ENCODE results near the gene RALGPS1. TPM values are rescaled to one million over a fixed set of nuclear protein-coding genes. Genes with fewer than 3 reads are reported as not detected.

The RALGPS1 gene
- total RNA-seq, 2 donors from 2014 or later: 1.4 to 13.8 TPM

- ATAC-seq: no peak
- H3K36me3 Mint-ChIP-seq: no peaks in the 10 kb centered on the region
- no peak overlapping the region for H3K27ac Mint-ChIP-seq
- DNase-seq (ENCODE audit: low spot score in 2 of 2): no peak
- no peaks in the 10 kb centered on the region for H3K9me3 Mint-ChIP-seq
These were observed 258.5 kb downstream of the RALGPS1 start for GRCh38 chr9:127173063-127173462.

GRCh38 chr9:127174386-127175318 is 260.1 kb downstream of the RALGPS1 start:
- Mint-ChIP-seq H3K27ac (no peak overlapping the region), H3K9me3 (no peaks in the 10 kb centered on the region), H3K36me3 (no peaks in the 10 kb centered on the region)
- ATAC-seq: no peak
- DNase-seq (ENCODE audit: low spot score in 2 of 2): peak in 1 of 2 donors; percentile 47

GRCh38 chr9:127175319-127175715 is 260.7 kb downstream of the RALGPS1 start:
- peak in 1 of 2 donors; percentile 7 for DNase-seq (ENCODE audit: low spot score in 2 of 2)
- ATAC-seq: no peak
- Mint-ChIP-seq H3K36me3 (no peaks in the 10 kb centered on the region), H3K27ac (peak overlapping the region in 1 of 2 donors; percentile 22), H3K9me3 (no peaks in the 10 kb centered on the region)

GRCh38 chr9:127175764-127176163 is 261.2 kb downstream of the RALGPS1 start:
- ATAC-seq (no peak), DNase-seq (ENCODE audit: low spot score in 2 of 2) (peak in 1 of 2 donors; percentile 34)
- H3K27ac Mint-ChIP-seq: peak overlapping the region in 1 of 2 donors; percentile 22
- H3K36me3 Mint-ChIP-seq: no peaks in the 10 kb centered on the region
- no peaks in the 10 kb centered on the region for H3K9me3 Mint-ChIP-seq

- DNase-seq (ENCODE audit: low spot score in 2 of 2) (peak in 1 of 2 donors; percentile 13), ATAC-seq (no peak)
- Mint-ChIP-seq H3K36me3 (no peaks in the 10 kb centered on the region), H3K9me3 (no peaks in the 10 kb centered on the region), H3K27ac (no peak overlapping the region)
These were observed 262.0 kb downstream of the RALGPS1 start for GRCh38 chr9:127176631-127177030.

GRCh38 chr9:127177231-127177630 is 262.6 kb downstream of the RALGPS1 start:
- ATAC-seq (no peak), DNase-seq (ENCODE audit: low spot score in 2 of 2) (peak in 1 of 2 donors; percentile 16)
- H3K36me3 Mint-ChIP-seq: no peaks in the 10 kb centered on the region
- no peak overlapping the region for H3K27ac Mint-ChIP-seq
- H3K9me3 Mint-ChIP-seq: no peaks in the 10 kb centered on the region

GRCh38 chr9:127177665-127178265 is 263.2 kb downstream of the RALGPS1 start:
- ATAC-seq (no peak), DNase-seq (ENCODE audit: low spot score in 2 of 2) (peak in 1 of 2 donors; percentile 18)
- Mint-ChIP-seq H3K9me3 (no peaks in the 10 kb centered on the region), H3K27ac (no peak overlapping the region), H3K36me3 (no peaks in the 10 kb centered on the region)

- no peaks in the 10 kb centered on the region for H3K36me3 Mint-ChIP-seq
- ATAC-seq (no peak), DNase-seq (ENCODE audit: low spot score in 2 of 2) (peak in 1 of 2 donors; percentile 18)
- peak overlapping the region in 1 of 2 donors; percentile 51 for H3K27ac Mint-ChIP-seq
- no peaks in the 10 kb centered on the region for H3K9me3 Mint-ChIP-seq
These were observed 264.4 kb downstream of the RALGPS1 start for GRCh38 chr9:127178686-127179632.

- no peak for ATAC-seq
- no peaks in the 10 kb centered on the region for H3K9me3 Mint-ChIP-seq
- H3K36me3 Mint-ChIP-seq: no peaks in the 10 kb centered on the region
- no peak overlapping the region for H3K27ac Mint-ChIP-seq
- DNase-seq (ENCODE audit: low spot score in 2 of 2): peak in 1 of 2 donors; percentile 38
These were observed 265.3 kb downstream of the RALGPS1 start for GRCh38 chr9:127179633-127180441.

- Mint-ChIP-seq H3K36me3 (no peaks in the 10 kb centered on the region), H3K9me3 (no peaks in the 10 kb centered on the region), H3K27ac (no peak overlapping the region)
- peak in 1 of 2 donors; percentile 26 for DNase-seq (ENCODE audit: low spot score in 2 of 2)
- no peak for ATAC-seq
These were observed 266.1 kb downstream of the RALGPS1 start for GRCh38 chr9:127180457-127181314.

GRCh38 chr9:127181315-127181580 is 266.7 kb downstream of the RALGPS1 start:
- no peak overlapping the region for H3K27ac Mint-ChIP-seq

GRCh38 chr9:127181595-127182190 is 267.1 kb downstream of the RALGPS1 start:
- ATAC-seq (no peak), DNase-seq (ENCODE audit: low spot score in 2 of 2) (no peak)
- Mint-ChIP-seq H3K9me3 (no peaks in the 10 kb centered on the region), H3K36me3 (no peaks in the 10 kb centered on the region), H3K27ac (no peak overlapping the region)

More at GRCh38 chr9:127181315-127181580, 266.7 kb downstream of the RALGPS1 start:
- DNase-seq (ENCODE audit: low spot score in 2 of 2) (no peak), ATAC-seq (no peak)
- Mint-ChIP-seq H3K36me3 (no peaks in the 10 kb centered on the region), H3K9me3 (no peaks in the 10 kb centered on the region)

GRCh38 chr9:127182901-127183746 is 268.5 kb downstream of the RALGPS1 start:
- no peak overlapping the region for H3K27ac Mint-ChIP-seq
- no peaks in the 10 kb centered on the region for H3K9me3 Mint-ChIP-seq
- ATAC-seq: no peak
- H3K36me3 Mint-ChIP-seq: no peaks in the 10 kb centered on the region
- no peak for DNase-seq (ENCODE audit: low spot score in 2 of 2)
